Astrocyte of the spinal cord (primary cell): Measurements from ENCODE around the gene ZNF514.

Experiments used
- DNase-seq: peaks from one replicate; pipeline ENCODE4 v3.0.0; 2011; ENCODE audit warnings: low read depth, low spot score
- H3K4me3 ChIP-seq: 2 replicates; pipeline ENCODE4 v1.5.1; 2011; ENCODE audit warnings: low read depth, mild to moderate bottlenecking, low read length, moderate library complexity
- CTCF ChIP-seq: IDR thresholded peaks from 2 replicates; pipeline ENCODE4 v1.5.1; 2012; ENCODE audit warnings: low read depth, mild to moderate bottlenecking, low read length, inconsistent platforms
- in situ Hi-C: cut with HindIII; loops from 2 replicates; pipeline ENCODE4 v1.10.0; 2017; ENCODE audit warnings: low sequenced_read_pairs

Gene ZNF514

GRCh38 chr2:95159690-95160449, at the start of gene ZNF514:
ZNF514 (minus strand) TSS chr2:95159848; CDS start chr2:95153253, 6,595 bp downstream.
- H3K4me3 ChIP-seq = peak within 1 kb of the TSS; percentile 75
- in situ Hi-C loops = no loop called here
- peak; percentile 67 for DNase-seq
- TF ChIP-seq CTCF = no peak

GRCh38 chr2:95208106-95208505, 48.5 kb upstream of the ZNF514 start:
- TF ChIP-seq CTCF = no peak
- in situ Hi-C loops = no loop called here

DNA sequence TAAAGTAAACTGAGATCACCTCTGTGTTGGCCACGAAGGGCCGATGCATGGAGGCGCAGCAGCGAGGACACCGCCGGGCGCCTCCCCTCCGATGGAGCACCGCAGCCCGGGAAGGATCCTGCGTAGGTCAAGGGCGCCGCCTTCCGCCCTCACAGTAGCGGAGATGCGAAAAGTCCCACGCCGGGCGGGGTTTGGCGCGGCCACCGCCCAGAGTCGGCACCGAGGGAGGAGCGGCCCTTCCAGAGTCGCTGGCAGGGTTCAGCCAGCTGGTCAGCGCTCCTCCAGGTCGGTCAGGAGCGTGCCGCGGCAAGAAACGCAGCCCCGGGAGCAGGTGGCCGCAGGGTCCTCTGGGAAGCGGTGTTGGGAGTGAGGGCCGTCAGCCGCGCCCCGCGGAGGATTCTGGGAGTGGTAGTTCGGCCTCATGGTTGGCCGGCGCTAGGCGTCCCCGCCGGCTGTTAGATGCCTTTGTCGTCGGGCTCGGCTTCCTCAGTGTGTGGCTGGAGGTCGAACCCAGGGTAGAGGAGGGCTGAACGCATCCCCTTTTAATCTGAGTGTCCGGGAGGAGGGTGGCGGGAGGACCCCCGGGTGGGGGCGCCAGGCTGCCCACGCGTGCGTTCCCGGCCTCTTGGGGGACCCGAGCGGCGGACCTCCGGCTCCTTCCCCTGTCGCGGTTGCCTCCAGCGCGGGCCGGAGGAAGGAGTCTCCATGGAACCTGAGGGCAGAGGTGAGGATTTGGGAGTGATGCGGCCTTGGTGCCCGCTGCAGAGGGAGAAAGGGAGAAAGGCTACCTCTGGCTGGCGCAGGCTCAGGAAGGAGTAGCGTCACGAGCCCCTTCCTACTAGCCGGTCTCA, 47.7 kb upstream of the ZNF514 start, which contains the start of gene ZNF892:
TSS of gene ZNF892 (plus strand) at position 411 of the 851 bp plus-strand sequence. CDS start at position 706, 295 bp downstream.
- peak; percentile 37 for TF ChIP-seq CTCF
- in situ Hi-C loops = no loop called here
- peak within 1 kb of the TSS; percentile 74 for H3K4me3 ChIP-seq
- peak; percentile 91 for DNase-seq

More at GRCh38 chr2:95208106-95208505, 48.5 kb upstream of the ZNF514 start:
- DNase-seq = no peak
- H3K4me3 ChIP-seq = peak overlapping the region; percentile 74

- in situ Hi-C loops = no loop called here
- DNase-seq = no peak
- no peak for TF ChIP-seq CTCF
- H3K4me3 ChIP-seq = no peak overlapping the region
These were observed 46.4 kb upstream of the ZNF514 start for GRCh38 chr2:95206096-95206495.

DNA sequence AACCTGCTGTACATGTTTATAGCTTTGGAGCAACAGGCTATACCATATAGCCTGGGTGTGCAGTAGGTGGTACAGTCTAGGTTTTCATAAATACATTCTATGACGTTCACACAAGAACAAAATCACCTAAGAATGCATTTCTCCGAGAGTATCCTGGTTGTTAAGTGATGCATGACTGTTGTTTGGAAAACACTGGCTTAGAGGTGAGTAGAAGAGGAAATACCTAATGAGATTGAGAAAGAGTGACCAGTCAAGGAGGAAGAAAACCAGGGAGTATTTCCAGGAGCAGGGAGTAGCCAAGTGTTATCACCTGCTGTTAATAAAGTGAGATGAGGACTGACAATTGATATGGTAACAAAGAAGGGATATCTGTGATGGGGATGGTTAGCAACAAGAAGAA, 44.7 kb upstream of the ZNF514 start:
- no peak overlapping the region for H3K4me3 ChIP-seq
- in situ Hi-C loops = no loop called here
- no peak for TF ChIP-seq CTCF
- DNase-seq = no peak

GRCh38 chr2:95203911-95204310, 44.3 kb upstream of the ZNF514 start:
- in situ Hi-C loops = no loop called here
- no peak for TF ChIP-seq CTCF
- H3K4me3 ChIP-seq = no peak overlapping the region
- no peak for DNase-seq
